ENCODE measurements around the gene LINGO4. TPM values are rescaled to one million over a fixed set of nuclear protein-coding genes. Genes with fewer than 3 reads are reported as not detected.

LINGO4 gene
- total and polyA plus RNA-seq, 2 of the 13 experiments (the other 11 are each of a cell fraction or from before 2014, with no cell fraction given) = 0.02 to 0.05 TPM

- no peak for TF ChIP-seq ZNF407 (CRISPR knock-in tag; IDR thresholded peaks at IDR 0.05; ENCODE audit: not compliant biosample characterization)
- no peak; the same call in 1 of the 2 replicates for TF ChIP-seq PRDM15 (CRISPR knock-in tag; IDR thresholded peaks at IDR 0.05)
- TF ChIP-seq ZFP41 (CRISPR knock-in tag; IDR thresholded peaks at IDR 0.05; ENCODE audit: borderline replicate concordance) = peak; percentile 82; the same call in 1 of the 2 replicates
- no peak for TF ChIP-seq JUN (CRISPR knock-in tag; IDR thresholded peaks at IDR 0.05)
- TF ChIP-seq CREBL2 (CRISPR knock-in tag; IDR thresholded peaks at IDR 0.05; ENCODE audit: borderline replicate concordance) = peak; percentile 94; the same call in 1 of the 2 replicates
- peak; percentile 79 for TF ChIP-seq SRY (CRISPR knock-in tag; IDR thresholded peaks at IDR 0.05)
- peak; percentile 99 for TF ChIP-seq NFYC (CRISPR knock-in tag; IDR thresholded peaks at IDR 0.05)
- TF ChIP-seq GPN1 (CRISPR knock-in tag; IDR thresholded peaks at IDR 0.05; ENCODE audit: borderline replicate concordance) = no peak
- no peak for TF ChIP-seq ATF2 (CRISPR knock-in tag; IDR thresholded peaks at IDR 0.05)
- peak; percentile 43; the same call in 1 of the 2 replicates for TF ChIP-seq SIN3B (IDR thresholded peaks at IDR 0.05; ENCODE audit: low read length)
- peak; percentile 29; the same call in 1 of the 2 replicates for TF ChIP-seq ELF3 (CRISPR knock-in tag; IDR thresholded peaks at IDR 0.05)
- no peak for TF ChIP-seq SRF (IDR thresholded peaks at IDR 0.05; ENCODE audit: low read depth, low read length)
- peak; percentile 71 for TF ChIP-seq PHF8 (CRISPR knock-in tag; IDR thresholded peaks at IDR 0.05)
- peak; percentile 74; the same call in 1 of the 2 replicates for TF ChIP-seq ZSCAN29 (CRISPR knock-in tag; conservative IDR thresholded peaks at IDR 0.05)
- peak; percentile 96 for TF ChIP-seq RNF2 (conservative IDR thresholded peaks at IDR 0.05; ENCODE audit: low read depth)
Measured at GRCh38 chr1:151790071-151790939, 14.9 kb downstream of the LINGO4 start, which contains the start of gene TDRKH (continued).

Measured in HepG2 (cell line).